CD4-positive, alpha-beta T cell treated with Interleukin-15 for 4 hours (primary cell): ENCODE data around the gene ADGRL2.

Experiments used
- DNase-seq: peaks from one replicate; pipeline ENCODE4 v3.0.0-alpha.2; 2020; ENCODE audit warnings: low spot score

ADGRL2 gene

GRCh38 chr1:81920245-81920740, 119.6 kb downstream of the ADGRL2 start:
- DNase-seq: no peak

- DNase-seq: no peak
Measured at GRCh38 chr1:81920886-81921285, 120.2 kb downstream of the ADGRL2 start.

- DNase-seq: no peak
Measured at GRCh38 chr1:81921344-81921743, 120.6 kb downstream of the ADGRL2 start.

DNA sequence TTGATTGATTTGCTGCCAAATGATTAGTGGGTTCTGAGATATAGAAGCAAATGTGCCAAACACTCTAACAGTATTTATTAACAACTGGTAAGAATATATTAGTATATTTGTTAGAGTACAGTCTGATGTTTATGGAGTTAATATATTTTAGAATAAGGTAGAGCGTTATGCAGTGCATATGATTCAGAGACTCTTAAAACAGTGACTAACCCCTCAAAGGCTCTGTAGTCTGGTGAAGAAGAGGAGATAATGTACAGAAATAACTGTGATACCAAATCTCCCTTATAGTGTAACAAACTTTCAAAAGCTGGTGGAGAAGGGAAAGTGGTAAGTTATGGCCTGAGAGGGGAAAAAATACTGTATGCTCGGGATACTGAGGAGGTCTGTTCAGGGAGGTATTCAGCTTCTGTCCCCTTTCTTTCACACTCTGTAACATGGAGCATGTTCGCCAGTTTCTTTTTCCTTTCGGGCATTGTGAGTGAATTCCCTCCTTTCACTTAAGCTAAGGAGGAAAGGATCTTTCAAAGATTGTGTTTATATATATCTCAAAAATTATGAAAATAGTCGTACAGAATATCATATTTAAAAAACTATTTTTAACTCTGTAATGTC, 121.2 kb downstream of the ADGRL2 start:
- DNase-seq: no peak

DNA sequence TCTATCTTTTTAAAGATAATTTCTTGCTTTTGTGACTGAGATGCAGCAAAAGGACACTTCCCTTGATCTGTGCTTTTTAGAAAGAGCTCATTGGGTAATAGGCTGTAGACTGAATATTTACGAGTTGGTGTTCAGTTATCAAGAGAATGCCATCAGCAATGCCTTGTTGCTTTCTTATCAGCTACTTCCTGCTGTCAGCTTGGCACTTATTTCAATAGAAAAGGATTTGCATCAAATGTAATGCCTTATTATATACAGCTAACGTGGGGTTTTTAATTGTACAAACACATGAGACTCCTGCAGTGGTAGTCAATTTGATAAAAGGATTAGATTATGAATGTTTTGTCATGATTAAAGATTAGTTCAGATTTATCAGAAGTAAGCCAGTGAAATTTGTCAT, 122.2 kb downstream of the ADGRL2 start:
- no peak for DNase-seq

DNA sequence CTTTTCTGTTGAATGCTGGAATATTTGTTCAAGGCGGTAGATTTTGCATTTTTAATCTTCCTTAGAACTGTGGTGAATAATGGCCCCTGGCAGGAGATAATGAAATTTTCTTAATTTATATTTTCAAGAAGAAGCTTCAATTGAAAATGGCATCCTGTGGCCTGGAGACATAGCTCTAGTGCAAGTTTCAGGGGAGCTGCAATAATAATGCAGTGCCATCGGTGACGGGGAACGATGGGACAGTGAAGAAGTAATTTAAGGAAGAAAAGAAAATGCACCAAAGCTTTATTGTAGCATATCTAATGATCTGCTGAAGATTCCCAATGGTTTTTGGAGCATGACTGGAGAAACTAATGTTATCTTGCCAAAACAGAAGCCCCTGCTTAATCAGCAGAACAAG, 128.4 kb downstream of the ADGRL2 start:
- DNase-seq: no peak

- DNase-seq: no peak
Measured at GRCh38 chr1:81936853-81937252, 136.1 kb downstream of the ADGRL2 start.

GRCh38 chr1:81937791-81938450, 137.2 kb downstream of the ADGRL2 start:
- DNase-seq: no peak

- DNase-seq: no peak
Measured at GRCh38 chr1:81948495-81948894, 147.8 kb downstream of the ADGRL2 start.

- no peak for DNase-seq
Measured at GRCh38 chr1:81949421-81949820, 148.7 kb downstream of the ADGRL2 start.

DNA sequence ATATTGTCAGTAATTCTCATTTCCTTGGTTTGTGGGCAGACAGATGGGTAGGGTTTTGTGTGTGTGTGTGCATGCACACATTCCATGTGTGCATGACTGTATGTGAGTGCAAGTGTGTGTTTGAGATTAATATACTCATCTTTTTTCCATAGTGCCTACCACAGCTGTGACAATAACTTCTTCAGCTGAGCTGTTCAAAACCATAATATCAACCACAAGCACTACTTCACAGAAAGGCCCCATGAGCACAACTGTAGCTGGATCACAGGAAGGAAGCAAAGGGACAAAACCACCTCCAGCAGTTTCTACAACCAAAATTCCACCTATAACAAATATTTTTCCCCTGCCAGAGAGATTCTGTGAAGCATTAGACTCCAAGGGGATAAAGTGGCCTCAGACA, 149.3 kb downstream of the ADGRL2 start:
- DNase-seq: no peak

- DNase-seq: no peak
Measured at GRCh38 chr1:81950591-81951244, 150.0 kb downstream of the ADGRL2 start.

GRCh38 chr1:81954534-81955020, 153.8 kb downstream of the ADGRL2 start:
- DNase-seq: no peak

GRCh38 chr1:81967951-81968350, 167.2 kb downstream of the ADGRL2 start:
- DNase-seq: no peak

DNA sequence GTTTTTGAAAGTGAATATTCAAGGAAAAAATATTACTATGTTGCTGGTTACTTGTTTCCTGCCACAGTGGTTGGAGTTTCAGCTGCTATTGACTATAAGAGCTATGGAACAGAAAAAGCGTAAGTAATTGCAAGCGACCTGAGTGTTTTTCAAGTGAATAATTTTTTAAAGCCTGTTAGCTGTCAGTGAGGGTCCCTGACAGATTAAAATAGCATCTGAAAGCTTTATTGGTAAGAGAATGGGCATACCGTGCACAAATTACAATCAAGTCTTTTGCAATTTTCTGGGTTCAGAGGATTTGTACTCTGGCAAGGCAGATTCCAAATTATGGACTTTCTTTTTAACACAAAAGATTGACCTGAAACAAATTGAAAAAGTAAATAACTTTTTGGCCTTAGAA, 169.7 kb downstream of the ADGRL2 start:
- no peak for DNase-seq

GRCh38 chr1:81974222-81974841, 173.6 kb downstream of the ADGRL2 start:
- DNase-seq: no peak

GRCh38 chr1:81974883-81975555, 174.3 kb downstream of the ADGRL2 start:
- no peak for DNase-seq

DNA sequence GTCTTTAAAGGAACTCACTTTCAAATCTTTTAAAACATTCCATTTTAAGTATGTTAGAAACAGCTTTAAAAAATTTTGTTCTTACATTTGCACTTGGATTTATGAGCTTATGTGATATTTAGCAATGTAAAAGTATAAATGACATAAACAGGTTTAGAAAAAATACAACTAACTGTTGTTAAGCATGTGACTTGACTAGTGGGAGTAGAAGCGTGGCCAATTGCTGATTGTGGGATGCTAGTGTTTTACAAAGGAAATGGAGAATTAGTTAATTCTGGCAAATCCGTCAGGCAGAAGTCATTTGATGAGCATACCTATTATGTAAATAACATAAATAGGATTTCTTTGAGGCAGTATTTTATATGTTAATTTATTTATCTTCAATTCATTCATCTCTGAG, 175.8 kb downstream of the ADGRL2 start:
- no peak for DNase-seq

GRCh38 chr1:81978945-81979344, 178.2 kb downstream of the ADGRL2 start:
- DNase-seq: no peak

DNA sequence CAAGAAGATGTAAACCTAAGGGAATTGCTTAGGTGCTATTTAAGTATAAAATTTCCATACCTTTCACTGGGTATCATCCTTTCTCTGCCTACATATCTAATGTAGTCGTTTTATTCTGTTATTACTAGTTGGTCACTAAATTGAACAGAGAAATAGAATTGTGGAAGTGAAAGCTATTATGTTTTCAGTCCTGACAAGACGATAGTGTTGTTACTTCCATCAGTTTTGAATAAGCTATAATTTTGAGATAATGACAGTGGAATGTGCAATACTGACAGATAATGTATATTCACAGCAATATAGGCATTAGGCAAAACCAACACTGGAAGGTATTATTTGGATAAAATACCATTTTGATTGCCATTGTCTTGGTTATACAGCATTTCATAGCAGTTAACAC, 181.8 kb downstream of the ADGRL2 start:
- DNase-seq: no peak

DNA sequence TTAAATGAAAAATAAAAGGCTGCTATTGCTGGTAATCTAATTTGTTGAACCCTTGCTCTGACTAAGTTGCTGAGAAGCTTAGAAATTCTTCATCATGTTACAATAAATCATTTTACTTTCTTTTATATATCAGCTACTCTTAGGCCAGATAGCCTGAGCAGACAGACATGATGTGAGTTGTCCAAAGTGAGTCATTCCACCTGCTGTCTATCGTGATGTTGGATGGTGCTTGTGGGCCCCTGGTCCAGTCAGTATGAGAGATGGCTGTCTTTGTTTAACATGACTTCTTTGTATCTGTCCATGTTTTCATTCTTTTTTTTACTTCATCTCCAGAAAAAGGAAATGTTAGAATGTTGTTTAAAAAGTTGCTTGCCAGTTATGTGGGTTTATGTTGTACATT, 188.8 kb downstream of the ADGRL2 start:
- no peak for DNase-seq

GRCh38 chr1:81990241-81990640, 189.5 kb downstream of the ADGRL2 start:
- DNase-seq: no peak
